Activated T-helper 2 cell treated with anti-CD3 and anti-CD28 coated beads, Interferon-gamma antibody, Interleukin-2, Interleukin-4, amounts not matched to agents 10 μg/mL and 5 μg/mL and 100 μg/mL, durations not matched to agents 14 hours and 24 hours and 36 hours (primary cell): Measurements from ENCODE around the gene COL6A3. TPM values are rescaled to one million over a fixed set of nuclear protein-coding genes. Genes with fewer than 3 reads are reported as not detected.

Experiments used
- DNase-seq: peaks from one replicate; pipeline ENCODE4 v3.0.0; 2021; ENCODE audit warnings: low spot score
- H3K27ac Mint-ChIP-seq: one replicate; pipeline ENCODE4 v1.8.0; 2021; ENCODE audit warnings: mixed read lengths
- H3K27me3 Mint-ChIP-seq: one replicate; pipeline ENCODE4 v1.8.0; 2021; ENCODE audit warnings: low read depth, mixed read lengths
- H3K36me3 Mint-ChIP-seq: one replicate; pipeline ENCODE4 v1.8.0; 2021; ENCODE audit warnings: low read depth, mixed read lengths
- H3K4me1 Mint-ChIP-seq: one replicate; pipeline ENCODE4 v1.8.0; 2021; ENCODE audit warnings: low read depth, mixed read lengths
- H3K4me3 Mint-ChIP-seq: one replicate; pipeline ENCODE4 v1.8.0; 2021; ENCODE audit warnings: low read depth, mild to moderate bottlenecking, moderate library complexity, mixed read lengths
- H3K9me3 Mint-ChIP-seq: one replicate; pipeline ENCODE4 v1.8.0; 2021; ENCODE audit warnings: mixed read lengths
- intact Hi-C: fragments of 100-400 bp; cut with micrococcal nuclease; formaldehyde crosslinking; loops from one replicate; pipeline ENCODE4 v1.15.1; 2023
- total RNA-seq: library from RNA; stranded (reverse); gene quantifications from 2 replicates; pipeline ENCODE4 v1.2.3, GENCODE V29; 2022

The COL6A3 gene
- total RNA-seq, 1 donor from 2014 or later = 9.2 TPM

GRCh38 chr2:237405605-237406004 is 8.4 kb downstream of the COL6A3 start:
- no peak for DNase-seq
- H3K4me3 Mint-ChIP-seq = no peak overlapping the region
- no peaks in the 10 kb centered on the region for H3K4me1 Mint-ChIP-seq
- H3K9me3 Mint-ChIP-seq = no peaks in the 10 kb centered on the region
- intact Hi-C loops = no loop called here
- H3K27ac Mint-ChIP-seq = no peak overlapping the region
- H3K36me3 Mint-ChIP-seq = no peaks in the 10 kb centered on the region
- peaks cover 3% of the 10 kb centered on the region for H3K27me3 Mint-ChIP-seq

- no peaks in the 10 kb centered on the region for H3K36me3 Mint-ChIP-seq
- no peak overlapping the region for H3K4me3 Mint-ChIP-seq
- intact Hi-C loops = no loop called here
- no peak overlapping the region for H3K27ac Mint-ChIP-seq
- no peak for DNase-seq
- H3K27me3 Mint-ChIP-seq = peaks cover 3% of the 10 kb centered on the region
- H3K4me1 Mint-ChIP-seq = no peaks in the 10 kb centered on the region
- no peaks in the 10 kb centered on the region for H3K9me3 Mint-ChIP-seq
Measured at GRCh38 chr2:237405006-237405559, 8.9 kb downstream of the COL6A3 start.

GRCh38 chr2:237404413-237404812 is 9.6 kb downstream of the COL6A3 start:
- H3K27ac Mint-ChIP-seq = no peak overlapping the region

GRCh38 chr2:237403024-237403882 is 10.7 kb downstream of the COL6A3 start:
- no peak overlapping the region for H3K27ac Mint-ChIP-seq
- intact Hi-C loops = no loop called here
- H3K36me3 Mint-ChIP-seq = no peaks in the 10 kb centered on the region
- no peak for DNase-seq
- no peaks in the 10 kb centered on the region for H3K27me3 Mint-ChIP-seq
- no peaks in the 10 kb centered on the region for H3K4me1 Mint-ChIP-seq
- no peak overlapping the region for H3K4me3 Mint-ChIP-seq
- no peaks in the 10 kb centered on the region for H3K9me3 Mint-ChIP-seq

More at GRCh38 chr2:237404413-237404812, 9.6 kb downstream of the COL6A3 start:
- intact Hi-C loops = no loop called here
- Mint-ChIP-seq H3K27me3 (peaks cover 3% of the 10 kb centered on the region), H3K4me1 (no peaks in the 10 kb centered on the region), H3K9me3 (no peaks in the 10 kb centered on the region), H3K36me3 (no peaks in the 10 kb centered on the region), H3K4me3 (no peak overlapping the region)
- DNase-seq = no peak

GRCh38 chr2:237400199-237400598 is 13.8 kb downstream of the COL6A3 start:
- Mint-ChIP-seq H3K9me3 (no peaks in the 10 kb centered on the region), H3K27me3 (no peaks in the 10 kb centered on the region), H3K36me3 (no peaks in the 10 kb centered on the region), H3K4me1 (no peaks in the 10 kb centered on the region), H3K27ac (no peak overlapping the region), H3K4me3 (no peak overlapping the region)
- intact Hi-C loops = no loop called here
- DNase-seq = no peak

GRCh38 chr2:237397072-237397471 is 16.9 kb downstream of the COL6A3 start:
- Mint-ChIP-seq H3K36me3 (no peaks in the 10 kb centered on the region), H3K4me1 (no peaks in the 10 kb centered on the region), H3K4me3 (no peak overlapping the region), H3K9me3 (no peaks in the 10 kb centered on the region), H3K27ac (no peak overlapping the region), H3K27me3 (no peaks in the 10 kb centered on the region)
- DNase-seq = no peak
- intact Hi-C loops = no loop called here

- Mint-ChIP-seq H3K36me3 (no peaks in the 10 kb centered on the region), H3K4me3 (no peak overlapping the region), H3K9me3 (no peaks in the 10 kb centered on the region), H3K27ac (no peak overlapping the region), H3K4me1 (no peaks in the 10 kb centered on the region), H3K27me3 (no peaks in the 10 kb centered on the region)
- intact Hi-C loops = no loop called here
- DNase-seq = no peak
Measured at GRCh38 chr2:237393523-237393922, 20.4 kb downstream of the COL6A3 start.

GRCh38 chr2:237392186-237392585 is 21.8 kb downstream of the COL6A3 start:
- H3K4me1 Mint-ChIP-seq = no peaks in the 10 kb centered on the region
- no peak overlapping the region for H3K4me3 Mint-ChIP-seq
- no peak overlapping the region for H3K27ac Mint-ChIP-seq
- H3K27me3 Mint-ChIP-seq = no peaks in the 10 kb centered on the region
- intact Hi-C loops = no loop called here
- H3K9me3 Mint-ChIP-seq = no peaks in the 10 kb centered on the region
- no peaks in the 10 kb centered on the region for H3K36me3 Mint-ChIP-seq
- no peak for DNase-seq

- H3K4me3 Mint-ChIP-seq = no peak overlapping the region
- H3K27me3 Mint-ChIP-seq = no peaks in the 10 kb centered on the region
- intact Hi-C loops = no loop called here
- no peaks in the 10 kb centered on the region for H3K36me3 Mint-ChIP-seq
- no peak for DNase-seq
- no peaks in the 10 kb centered on the region for H3K4me1 Mint-ChIP-seq
- H3K27ac Mint-ChIP-seq = no peak overlapping the region
- H3K9me3 Mint-ChIP-seq = no peaks in the 10 kb centered on the region
Measured at GRCh38 chr2:237391140-237391539, 22.8 kb downstream of the COL6A3 start.

GRCh38 chr2:237390235-237390634 is 23.7 kb downstream of the COL6A3 start:
- Mint-ChIP-seq H3K27me3 (no peaks in the 10 kb centered on the region), H3K4me3 (no peak overlapping the region), H3K4me1 (no peaks in the 10 kb centered on the region), H3K9me3 (no peaks in the 10 kb centered on the region), H3K36me3 (no peaks in the 10 kb centered on the region), H3K27ac (no peak overlapping the region)
- intact Hi-C loops = no loop called here
- no peak for DNase-seq

DNA sequence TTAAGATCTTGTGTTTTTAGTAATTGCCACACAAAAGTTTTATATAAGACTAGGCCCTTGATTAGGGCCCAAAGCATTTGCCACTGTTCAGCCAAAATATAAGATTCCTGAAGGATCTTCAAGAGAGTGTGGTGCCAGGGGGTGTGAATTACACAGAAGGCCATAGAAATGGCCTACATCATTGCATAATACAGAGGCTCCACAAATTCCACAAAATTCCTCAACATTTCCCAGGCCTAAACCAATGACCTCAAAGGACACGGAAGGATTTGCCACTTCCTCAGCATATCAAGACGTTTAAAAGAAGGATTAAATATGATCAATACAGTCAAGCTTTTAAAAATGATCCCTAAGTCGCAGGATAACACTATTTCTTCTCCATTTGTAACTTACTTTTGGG is 24.1 kb downstream of the COL6A3 start:
- Mint-ChIP-seq H3K36me3 (no peaks in the 10 kb centered on the region), H3K4me1 (no peaks in the 10 kb centered on the region)
- intact Hi-C loops = no loop called here

DNA sequence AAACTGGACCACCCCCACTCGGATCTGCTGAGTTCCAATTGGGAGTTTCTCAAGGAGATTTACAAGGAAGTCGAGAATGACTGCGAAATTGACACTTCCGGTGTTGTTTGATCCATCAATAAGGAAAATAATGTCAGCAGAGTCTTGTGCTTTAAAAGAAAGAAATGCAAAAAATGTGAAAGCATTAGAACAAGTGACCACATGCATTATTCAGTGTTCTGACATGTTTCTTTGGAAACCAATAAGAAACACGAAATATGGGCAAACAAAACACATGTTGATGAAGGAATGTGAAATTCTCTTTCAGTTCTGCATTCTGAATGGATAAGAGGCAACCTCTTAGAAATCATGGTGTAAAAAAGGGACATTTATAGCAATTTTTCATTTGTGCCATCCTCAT is 25.9 kb downstream of the COL6A3 start:
- H3K36me3 Mint-ChIP-seq = no peaks in the 10 kb centered on the region

More for the DNA sequence above, 24.1 kb downstream of the COL6A3 start:
- H3K27me3 Mint-ChIP-seq = no peaks in the 10 kb centered on the region
- no peaks in the 10 kb centered on the region for H3K9me3 Mint-ChIP-seq
- no peak overlapping the region for H3K27ac Mint-ChIP-seq
- DNase-seq = no peak
- no peak overlapping the region for H3K4me3 Mint-ChIP-seq

DNA sequence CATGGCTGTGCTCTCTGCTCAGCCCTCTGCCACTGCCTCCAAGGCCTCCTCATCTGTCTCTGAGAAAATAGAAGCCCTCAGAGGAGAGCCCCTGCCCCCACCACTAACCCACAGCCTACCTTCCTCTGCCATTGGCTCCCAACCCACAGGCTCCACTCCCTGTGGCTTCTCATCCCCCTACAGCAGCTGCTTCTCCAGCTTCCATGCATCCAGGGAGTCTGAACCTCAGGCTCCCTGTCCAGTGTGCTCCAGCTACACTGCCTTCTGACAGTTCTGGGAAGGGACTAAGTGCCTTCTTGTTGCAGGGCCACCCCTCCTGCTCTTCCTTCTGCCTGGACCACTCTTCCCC is 29.3 kb downstream of the COL6A3 start:
- intact Hi-C loops = no loop called here
- no peak overlapping the region for H3K4me3 Mint-ChIP-seq
- no peaks in the 10 kb centered on the region for H3K36me3 Mint-ChIP-seq
- H3K9me3 Mint-ChIP-seq = no peaks in the 10 kb centered on the region
- H3K27ac Mint-ChIP-seq = no peak overlapping the region
- DNase-seq = no peak
- no peaks in the 10 kb centered on the region for H3K27me3 Mint-ChIP-seq
- H3K4me1 Mint-ChIP-seq = no peaks in the 10 kb centered on the region

More for the DNA sequence above, 25.9 kb downstream of the COL6A3 start:
- no peaks in the 10 kb centered on the region for H3K4me1 Mint-ChIP-seq
- H3K9me3 Mint-ChIP-seq = no peaks in the 10 kb centered on the region
- DNase-seq = no peak
- no peaks in the 10 kb centered on the region for H3K27me3 Mint-ChIP-seq
- intact Hi-C loops = no loop called here
- no peak overlapping the region for H3K27ac Mint-ChIP-seq
- H3K4me3 Mint-ChIP-seq = no peak overlapping the region
